ENCODE data around the gene TARBP2.

TARBP2 gene

DNA sequence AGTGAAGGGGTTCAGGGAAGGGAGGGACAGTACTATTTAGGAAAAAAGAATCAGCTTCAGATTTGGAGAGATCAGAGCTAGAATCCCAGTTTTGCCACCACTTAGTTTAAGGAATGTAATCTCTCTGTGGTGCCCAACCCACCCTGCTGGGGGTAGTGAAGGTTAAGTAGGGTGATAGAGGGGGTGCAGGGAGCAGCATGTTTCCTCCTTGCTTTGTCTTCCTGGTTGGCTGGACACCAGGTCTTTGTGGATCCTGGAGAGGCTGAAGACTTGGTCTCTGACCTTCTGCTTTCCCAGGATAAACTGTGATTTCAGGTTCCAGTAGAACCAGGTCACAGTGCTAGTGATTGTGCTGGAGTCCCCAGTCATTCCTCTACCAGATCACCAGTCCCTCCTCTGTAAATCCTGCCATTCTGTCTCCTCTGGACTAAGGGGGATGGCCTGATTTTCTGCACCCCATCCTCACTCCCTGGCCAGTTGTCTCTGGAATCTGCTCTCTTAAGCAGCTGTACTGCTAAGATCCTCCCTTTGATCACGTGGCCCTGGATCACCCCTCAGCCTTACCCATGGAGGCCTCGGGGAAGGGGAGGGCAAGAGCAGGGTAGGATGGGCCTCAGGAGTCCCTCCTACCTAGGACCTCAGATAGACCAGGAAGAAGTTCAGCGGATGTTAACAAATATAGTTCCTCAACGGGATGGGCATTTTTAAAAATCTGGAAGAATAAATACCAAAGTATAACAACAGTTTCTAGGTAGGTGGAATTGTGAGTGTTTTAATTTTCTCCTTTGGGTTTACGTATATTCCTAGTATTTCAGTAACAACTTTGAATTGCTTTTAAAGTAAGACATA, 5.0 kb upstream of the TARBP2 start:
- DNase-seq (ENCODE audit: low read depth), result peak; percentile 74

DNA sequence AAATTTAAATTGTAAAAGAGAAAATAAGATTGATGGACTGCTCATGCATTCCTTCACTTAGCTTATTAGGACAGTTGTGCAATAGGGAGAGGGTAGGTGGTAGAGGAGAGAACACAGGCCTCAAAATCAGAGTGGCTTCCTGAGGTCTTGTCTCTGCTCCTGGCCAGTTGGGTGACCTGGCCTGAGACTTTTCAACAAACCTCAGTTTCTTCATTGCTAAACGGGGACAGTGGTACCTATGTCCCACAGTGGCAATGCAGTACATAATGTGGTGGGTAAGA, 4.4 kb upstream of the TARBP2 start:
- DNase-seq (ENCODE audit: low read depth), result no peak

DNA sequence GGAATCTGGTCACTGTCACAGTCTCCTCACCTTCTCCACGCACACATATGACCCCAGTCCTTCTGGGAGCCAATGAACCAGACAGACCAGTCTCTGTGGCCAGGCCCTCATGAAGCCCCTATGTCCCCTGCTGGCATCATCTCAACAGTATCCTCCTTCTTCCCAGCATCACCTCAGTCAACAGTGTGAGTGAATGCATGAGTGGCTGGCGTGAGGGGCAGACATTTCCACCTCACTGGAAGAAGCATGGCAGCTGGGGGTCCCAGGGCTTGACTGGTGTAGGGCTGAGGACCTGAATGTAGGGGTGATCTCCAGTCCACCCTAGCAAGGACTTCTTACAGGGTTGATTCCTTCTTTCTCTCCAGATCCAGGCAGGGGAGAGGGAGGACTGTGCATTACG, 3.6 kb upstream of the TARBP2 start:
- no peak for DNase-seq (ENCODE audit: low read depth)

DNA sequence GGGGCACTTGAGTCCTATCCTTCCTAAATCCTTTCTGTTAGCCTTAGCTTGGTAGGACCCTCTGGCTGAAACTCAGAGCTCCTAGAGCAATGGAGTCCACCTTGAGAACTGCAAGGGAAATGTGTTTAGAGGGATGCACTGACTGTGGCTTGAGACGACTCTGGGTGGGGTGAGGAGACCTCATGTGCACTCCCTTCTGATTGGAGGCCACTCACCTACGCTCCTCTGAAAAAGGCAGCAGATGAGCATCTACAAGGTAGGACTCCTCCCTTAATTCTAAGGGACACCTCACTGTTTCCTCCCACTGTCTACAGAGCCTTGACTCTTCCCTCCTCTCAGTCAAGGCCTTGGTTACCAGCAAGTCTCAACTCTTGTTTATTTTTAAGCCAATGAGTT, 2.9 kb upstream of the TARBP2 start:
- DNase-seq (ENCODE audit: low read depth), result no peak

DNA sequence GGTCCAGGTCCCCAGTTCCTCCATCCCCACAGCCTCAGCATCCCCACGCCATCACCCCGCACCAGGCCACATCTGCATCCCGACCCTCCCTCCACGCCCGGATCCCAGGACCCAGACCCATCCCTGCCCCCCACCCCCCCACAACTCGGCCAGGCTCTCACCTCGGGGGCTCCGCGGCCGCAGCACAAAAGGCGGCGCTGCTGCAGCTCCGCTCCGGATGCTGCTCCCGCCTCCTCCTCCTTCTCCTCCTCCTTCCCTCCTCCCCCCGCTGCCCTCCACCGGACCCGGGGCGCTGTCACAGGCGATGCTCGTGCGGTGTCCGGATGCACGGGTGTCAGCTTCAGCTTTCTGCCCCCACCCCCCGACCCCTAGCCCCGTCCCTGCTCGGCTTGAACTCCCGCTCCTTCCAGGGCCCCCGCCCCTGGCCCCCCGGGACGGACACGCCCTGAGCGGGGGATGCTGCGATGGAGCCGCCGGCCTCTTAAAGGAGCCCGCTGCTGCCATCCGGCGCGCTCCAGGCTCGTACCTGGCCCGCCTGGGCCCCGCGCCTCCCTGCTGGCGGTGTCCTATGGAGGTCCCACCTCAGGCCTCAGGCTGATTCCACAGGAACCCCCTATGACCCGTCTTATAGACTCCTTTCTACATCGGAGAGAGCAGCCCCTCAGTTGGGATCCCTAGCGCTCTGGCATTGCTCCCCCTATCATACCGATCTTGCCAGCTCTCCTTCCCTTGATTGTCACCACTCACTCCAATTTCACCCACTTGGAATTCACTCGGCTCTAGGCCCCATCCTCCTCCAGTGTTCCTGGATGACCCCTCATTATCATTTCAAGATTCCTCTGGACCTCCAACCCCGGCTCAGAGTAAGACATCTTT, 1.6 kb upstream of the TARBP2 start, which contains the start of gene MAP3K12:
Gene MAP3K12, minus strand, starts transcription at position 193 of the 876 bp plus-strand sequence. CDS start 12,067 bp downstream, outside the sequence.
- peak; percentile 55 for DNase-seq (ENCODE audit: low read depth)

DNA sequence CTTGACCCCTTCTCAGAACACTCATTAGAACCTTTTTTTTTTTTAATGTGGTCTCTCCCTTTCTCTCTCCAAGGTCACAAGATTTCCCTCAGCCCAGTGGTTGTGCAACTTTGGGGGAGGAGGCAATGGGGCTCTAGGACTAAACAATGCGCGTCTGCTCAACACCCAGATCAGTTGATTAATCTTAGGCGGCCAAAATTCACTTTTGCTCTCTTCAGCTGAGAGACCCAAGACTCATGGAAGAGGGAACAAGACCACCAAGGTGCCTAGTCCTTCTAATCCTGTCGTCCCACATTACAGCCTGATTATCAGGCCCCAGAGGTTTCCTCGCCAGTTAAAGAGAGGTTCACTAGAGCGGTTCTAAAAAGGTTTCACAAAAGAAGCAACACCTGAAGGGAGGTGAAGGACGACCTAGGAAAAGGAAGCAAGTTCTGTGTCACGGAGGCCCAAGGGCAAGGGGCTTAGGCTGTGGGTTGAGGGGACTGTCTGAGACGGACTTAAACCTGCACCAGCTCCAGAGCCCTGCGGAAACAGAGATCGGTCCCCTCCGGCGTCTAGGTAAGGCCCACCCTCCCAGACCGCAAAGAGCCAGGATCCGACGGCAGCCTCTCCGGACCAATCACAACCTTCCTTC, 824 bp upstream of the TARBP2 start:
- DNase-seq (ENCODE audit: low read depth), result peak; percentile 76

DNA sequence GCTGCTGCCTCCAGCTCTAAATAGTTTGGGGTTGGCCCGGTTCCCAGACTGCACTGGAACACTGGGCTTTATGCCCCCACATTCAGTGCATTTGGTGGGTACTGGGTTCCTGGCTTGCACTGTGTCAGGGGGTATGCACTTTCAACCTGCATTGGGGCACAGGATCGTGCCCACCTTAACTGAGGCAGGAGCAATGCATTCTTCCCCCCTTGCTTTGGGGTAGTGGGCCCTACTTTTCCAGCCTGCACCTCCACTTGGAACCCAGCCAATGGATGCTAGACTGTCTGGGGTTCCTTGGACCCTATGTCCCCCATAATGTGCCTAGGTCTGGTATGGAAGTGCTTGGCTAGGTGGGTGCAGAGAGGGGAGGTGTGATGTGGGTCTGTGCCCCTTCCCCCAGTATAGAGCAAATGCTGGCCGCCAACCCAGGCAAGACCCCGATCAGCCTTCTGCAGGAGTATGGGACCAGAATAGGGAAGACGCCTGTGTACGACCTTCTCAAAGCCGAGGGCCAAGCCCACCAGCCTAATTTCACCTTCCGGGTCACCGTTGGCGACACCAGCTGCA, 615 bp downstream of the TARBP2 start:
- DNase-seq (ENCODE audit: low read depth), result no peak

DNA sequence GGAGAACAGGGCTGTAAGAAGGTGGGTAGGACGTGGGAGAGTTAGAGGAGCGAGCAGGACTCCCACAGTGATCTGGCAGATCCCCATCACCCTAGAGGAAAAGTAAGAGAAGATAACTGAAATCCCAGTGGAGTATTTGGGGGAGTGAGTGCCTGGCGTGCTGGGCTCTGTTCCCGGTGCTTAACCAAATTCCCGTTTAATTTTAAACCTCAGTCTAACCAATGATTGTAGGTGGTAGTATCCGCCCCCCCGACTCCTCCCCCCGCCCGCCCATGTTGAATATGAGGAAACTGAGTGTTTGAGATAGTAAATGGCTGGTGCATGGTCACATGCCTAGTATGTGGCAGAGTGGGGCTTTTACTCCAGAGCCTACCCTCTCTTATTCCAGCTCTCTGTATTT, 1.2 kb downstream of the TARBP2 start:
- no peak for DNase-seq (ENCODE audit: low read depth)

DNA sequence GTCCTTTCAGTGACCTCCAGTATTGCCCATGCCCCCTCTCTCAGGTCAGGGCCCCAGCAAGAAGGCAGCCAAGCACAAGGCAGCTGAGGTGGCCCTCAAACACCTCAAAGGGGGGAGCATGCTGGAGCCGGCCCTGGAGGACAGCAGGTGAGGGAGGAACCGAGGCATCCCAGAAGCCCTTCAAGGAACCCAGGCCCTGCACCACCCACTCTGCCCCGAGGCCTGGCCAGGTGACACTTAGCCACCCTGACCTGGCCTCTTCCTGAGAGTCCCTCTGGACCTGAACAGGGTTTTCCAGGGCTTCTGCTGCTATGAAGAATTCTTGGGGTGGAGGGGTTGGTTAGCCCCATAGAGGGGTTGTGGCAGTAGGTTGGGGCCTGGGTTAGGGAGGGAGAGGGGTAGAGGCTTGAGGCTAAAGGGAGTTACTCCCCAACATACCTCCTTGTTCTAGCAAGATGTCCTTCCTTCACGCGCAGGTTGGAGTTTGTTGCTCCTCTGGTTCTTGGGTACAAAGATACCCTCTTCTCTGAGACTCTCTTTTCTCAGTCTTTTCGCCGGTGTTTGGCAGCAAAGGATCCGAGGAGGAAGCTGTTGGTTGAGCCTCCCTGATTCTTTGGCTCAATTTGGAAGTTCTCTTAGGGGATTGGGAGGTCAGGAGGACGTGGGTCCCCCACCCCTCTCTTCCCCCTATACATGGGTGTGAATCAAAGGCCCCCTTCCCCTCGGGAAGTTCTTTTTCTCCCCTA, 2.1 kb downstream of the TARBP2 start:
- DNase-seq (ENCODE audit: low read depth), result no peak

DNA sequence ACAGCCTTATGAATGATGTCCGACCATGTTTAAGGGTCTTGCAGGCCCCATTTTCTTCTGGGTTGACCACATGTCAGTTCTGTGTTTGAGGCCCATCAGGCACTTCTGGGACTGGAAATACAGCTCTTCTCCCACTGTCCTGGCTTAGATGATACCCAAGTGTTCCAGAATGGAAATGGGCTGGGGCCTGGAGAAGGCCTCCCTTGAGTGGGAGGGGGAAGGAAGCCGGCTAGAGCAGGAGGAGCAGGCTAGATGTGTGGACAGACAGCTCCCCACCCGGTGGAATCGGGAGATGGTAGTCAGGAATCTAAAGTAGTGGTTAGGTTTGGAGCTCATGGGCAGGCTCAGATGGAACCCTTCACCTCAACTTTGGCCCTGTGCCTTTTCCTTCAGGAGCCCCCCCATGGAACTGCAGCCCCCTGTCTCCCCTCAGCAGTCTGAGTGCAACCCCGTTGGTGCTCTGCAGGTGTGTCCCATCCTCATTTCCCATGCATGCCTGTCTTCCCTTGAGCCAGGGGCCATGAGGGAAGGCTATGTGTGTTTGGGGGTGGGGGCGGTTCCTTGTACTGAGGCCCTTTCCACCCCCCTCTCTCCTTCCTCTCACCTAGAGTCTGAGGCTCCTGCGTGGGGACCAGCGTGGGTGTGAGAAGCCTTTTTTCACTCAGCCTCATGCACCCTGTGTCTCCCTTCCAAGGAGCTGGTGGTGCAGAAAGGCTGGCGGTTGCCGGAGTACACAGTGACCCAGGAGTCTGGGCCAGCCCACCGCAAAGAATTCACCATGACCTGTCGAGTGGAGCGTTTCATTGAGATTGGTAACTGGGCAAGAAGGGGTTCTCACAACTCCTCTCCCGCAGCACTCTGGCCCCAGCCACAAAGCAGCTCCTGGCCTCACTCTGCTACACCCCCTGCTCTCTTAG, 3.2 kb downstream of the TARBP2 start:
- DNase-seq (ENCODE audit: low read depth), result no peak

DNA sequence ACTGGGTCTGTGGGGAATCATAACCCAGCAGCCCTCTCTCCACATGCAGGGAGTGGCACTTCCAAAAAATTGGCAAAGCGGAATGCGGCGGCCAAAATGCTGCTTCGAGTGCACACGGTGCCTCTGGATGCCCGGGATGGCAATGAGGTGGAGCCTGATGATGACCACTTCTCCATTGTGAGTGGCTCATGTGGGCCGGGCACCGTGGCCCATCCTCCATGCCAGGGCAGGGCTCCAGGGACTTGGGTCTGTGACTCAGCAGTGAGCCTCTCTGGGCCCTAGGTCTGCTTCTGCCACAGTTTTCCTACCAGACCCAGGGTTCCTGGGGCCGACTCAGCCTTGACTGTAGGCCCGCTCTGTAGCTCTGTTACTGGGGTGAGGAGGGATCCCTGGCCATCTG, 4.0 kb downstream of the TARBP2 start:
- DNase-seq (ENCODE audit: low read depth), result no peak

DNA sequence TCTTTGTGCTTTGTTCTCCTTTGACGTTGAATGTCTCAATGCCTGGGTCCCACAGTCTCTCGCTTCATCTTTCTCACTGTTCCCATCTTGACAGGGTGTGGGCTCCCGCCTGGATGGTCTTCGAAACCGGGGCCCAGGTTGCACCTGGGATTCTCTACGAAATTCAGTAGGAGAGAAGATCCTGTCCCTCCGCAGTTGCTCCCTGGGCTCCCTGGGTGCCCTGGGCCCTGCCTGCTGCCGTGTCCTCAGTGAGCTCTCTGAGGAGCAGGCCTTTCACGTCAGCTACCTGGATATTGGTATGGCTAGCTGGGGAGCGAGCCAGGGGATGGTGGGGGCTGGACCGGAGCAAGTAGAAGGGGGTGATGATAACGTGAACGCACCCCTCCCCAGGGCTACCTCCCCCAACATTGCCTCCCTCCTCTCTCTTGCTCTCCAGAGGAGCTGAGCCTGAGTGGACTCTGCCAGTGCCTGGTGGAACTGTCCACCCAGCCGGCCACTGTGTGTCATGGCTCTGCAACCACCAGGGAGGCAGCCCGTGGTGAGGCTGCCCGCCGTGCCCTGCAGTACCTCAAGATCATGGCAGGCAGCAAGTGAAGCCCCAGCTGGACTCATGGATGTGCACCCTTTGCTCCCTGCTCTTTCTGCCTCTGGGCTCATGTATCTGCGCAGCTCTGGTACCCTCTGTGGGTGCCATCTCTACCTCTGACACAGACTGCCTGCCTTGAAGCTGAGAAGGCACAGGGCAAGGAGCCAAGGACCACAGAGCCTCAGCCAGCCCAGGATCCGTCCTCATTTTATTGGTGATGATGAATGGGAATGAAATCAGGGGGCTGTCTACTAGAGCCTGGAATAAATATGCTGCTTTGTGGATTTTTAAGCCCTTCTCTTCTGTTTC, 4.7 kb downstream of the TARBP2 start:
- DNase-seq (ENCODE audit: low read depth), result no peak

DNA sequence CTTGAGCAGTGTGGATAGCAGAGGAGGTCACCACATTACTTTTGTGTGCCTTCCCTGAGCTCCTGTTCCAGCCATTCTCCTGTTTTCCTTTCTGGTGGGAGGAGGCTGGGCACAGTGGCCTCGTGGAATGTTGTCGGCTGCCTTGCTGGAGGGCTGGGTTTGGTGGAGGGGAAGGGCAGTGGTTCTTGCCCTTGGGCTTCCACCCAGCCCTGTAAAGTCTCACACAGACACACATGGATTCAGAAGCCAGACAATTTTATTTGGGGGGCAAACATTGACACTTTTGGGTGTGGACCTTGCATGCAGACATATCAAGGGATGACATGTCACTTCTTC, 5.3 kb downstream of the TARBP2 start:
- DNase-seq (ENCODE audit: low read depth), result no peak

DNA sequence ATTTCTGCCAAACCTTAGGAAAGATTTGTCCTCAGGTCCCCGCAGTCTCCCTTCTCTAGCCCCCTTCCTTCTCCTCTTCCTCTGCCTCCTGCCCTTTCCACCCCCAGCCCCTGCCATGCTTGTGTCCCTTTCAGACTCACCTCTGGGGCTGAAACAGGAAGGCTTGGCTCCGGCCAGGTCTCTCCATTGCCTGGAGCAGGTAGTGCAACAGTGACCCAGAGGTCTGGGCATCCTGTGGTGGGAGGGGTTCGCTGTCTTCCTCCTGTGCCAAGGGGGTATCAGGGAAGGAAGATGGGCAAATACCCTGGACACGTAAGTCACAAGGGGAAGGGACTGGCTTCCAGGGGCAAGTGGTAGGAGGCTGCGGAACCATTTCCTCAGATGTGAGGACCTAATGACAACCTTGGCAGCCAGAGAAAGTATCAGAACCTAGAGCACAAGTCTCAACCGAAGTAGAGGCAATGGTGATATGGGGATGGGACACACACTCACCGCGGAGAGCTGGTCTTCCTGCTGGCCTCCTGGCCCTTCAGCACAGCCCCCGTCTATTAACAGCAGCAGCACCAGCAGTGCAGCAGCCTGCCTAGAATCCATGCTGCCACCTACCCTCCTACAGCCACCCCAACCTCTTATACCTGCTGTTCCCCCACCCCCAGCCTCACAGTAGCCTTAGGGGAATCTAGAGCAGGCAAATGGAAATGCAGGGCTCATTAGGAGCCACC, 6.0 kb downstream of the TARBP2 start, which contains the start of gene NPFF:
Gene NPFF, minus strand, starts transcription at position 604 of the 722 bp plus-strand sequence. Its CDS starts 10 bp downstream, at position 594.
- no peak for DNase-seq (ENCODE audit: low read depth)

DNA sequence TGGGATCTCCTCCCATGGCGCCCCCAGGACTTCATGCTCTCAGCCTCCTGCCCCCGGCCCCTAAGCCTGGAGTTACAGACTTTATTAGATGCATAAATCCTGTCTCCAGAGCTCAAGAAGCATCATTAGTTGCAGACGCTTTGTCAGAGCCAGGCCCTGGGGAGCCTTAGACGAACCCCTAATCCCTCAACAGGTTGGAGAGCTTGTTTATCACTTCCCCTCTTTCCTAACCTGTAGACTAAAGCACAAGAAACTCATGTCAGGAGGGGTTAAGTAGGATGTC, 6.5 kb downstream of the TARBP2 start:
- no peak for DNase-seq (ENCODE audit: low read depth)

DNA sequence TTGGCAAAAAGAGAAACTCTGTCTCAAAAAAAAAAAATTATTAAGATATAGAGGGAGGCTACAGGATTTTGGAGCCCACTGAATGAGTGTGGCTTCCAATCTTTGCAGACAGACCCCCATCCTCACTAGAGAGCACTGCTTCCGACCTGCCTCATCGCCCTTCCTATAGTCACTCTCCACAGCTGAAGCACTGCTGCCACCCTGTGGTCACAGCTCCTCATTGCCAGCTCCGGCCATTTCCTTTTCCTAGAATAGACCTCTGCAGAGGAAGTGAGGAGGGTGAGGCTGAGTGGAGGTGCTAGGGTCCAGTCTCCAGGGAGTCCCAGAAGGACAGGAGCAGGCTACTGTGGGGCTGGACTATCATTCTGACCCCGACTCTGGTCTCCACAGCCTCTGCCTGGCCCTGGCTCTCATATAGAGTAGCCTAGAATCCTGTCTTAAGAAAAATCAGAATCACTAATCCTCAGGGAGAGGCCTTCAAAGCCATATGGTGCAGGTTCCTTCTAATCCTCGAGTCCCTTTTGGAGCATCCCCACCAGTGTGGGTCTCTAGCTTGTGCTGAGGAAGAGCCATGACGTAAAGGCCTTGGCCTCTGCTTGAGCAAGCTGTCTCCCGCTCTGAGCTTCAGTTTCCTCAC, 7.6 kb downstream of the TARBP2 start:
- peak; percentile 55 for DNase-seq (ENCODE audit: low read depth)

DNA sequence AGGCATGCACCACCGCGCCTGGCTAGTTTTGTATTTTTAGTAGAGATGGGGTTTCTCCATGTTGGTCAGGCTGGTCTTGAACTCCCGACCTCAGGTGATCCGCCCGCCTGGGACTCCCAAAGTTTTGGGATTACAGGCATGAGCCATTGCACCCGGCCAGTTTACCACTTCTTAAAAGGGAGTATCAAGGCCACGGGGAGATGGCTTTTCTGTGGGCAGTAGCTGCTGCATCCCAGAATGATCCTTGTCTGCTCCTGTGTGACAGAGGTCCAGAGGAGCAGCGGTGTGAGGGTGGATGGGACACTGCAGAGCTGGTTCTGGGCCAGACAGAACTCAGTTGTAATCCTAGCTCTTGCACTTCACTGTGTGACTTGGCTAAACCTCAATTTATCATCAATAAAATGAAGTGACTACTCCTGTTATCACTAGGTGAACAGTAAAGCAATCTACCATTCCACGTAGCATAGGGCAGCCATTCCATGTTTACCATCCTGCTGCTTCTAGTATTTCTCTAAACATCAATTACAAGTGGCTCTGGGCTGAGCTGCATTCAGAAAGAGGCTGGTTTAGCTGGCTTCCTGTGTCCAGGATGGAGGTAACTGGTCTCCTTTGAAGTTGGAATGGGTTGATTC, 9.2 kb downstream of the TARBP2 start:
- DNase-seq (ENCODE audit: low read depth), result no peak

DNA sequence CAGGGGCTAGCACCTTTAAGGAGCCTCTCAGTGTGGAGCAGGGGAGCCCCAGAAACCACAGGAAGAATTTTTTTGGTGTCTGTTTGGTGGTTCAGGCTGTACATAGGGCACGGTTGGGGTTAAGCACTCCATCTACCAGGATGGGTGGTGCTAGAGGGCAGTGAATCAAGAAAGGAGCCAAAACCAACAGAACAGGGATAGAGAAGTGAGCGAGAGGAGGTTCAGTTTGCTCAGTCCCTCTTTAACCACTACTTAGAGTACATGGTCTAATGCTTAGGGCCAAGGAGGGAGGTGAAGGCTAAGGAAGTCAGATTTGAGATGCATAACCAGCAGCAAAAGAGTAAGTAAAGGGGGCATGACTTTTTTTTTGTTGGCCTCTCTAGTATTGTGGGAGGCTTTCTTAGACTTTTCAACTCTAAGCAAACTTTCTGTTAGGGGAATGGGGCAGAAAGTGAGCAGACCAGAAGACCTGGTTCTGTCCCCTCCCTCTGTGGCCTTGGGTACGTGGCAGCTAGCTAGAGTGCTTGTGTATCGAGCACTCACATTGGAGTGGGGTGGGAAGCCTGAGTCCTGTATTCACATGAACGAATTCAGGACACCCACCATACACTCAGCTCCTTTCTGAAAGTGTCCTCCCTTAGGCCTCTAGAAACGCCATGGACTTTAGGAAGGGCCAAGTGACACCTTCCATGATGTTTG, 12.8 kb downstream of the TARBP2 start:
- no peak for DNase-seq (ENCODE audit: low read depth)

Measured in fibroblast of the conjunctiva (primary cell).